Lower lobe of right lung (tissue), 2 donors: Measurements from ENCODE around the gene PRR33. TPM values are rescaled to one million over a fixed set of nuclear protein-coding genes. Genes with fewer than 3 reads are reported as not detected.

ENCODE experiments used
- ATAC-seq, 2 donors: fragments of 200-7000 bp; cut with Tn5 transposase; one replicate each; pipeline ENCODE4 v1.9.1; 2020 to 2022; ENCODE audit warnings: mild to moderate bottlenecking in 2 of 2, moderate library complexity in 2 of 2
- DNase-seq: peaks from one replicate; pipeline ENCODE4 v3.0.0-alpha.2; 2020
- H3K27ac ChIP-seq: fragments of 200-600 bp; one replicate; pipeline ENCODE4 v1.8.0; 2022
- H3K27me3 ChIP-seq: fragments of 200-600 bp; one replicate; pipeline ENCODE4 v1.8.0; 2022; ENCODE audit warnings: low read depth
- H3K36me3 ChIP-seq: fragments of 200-600 bp; one replicate; pipeline ENCODE4 v1.8.0; 2022; ENCODE audit warnings: mild to moderate bottlenecking
- H3K4me1 ChIP-seq: fragments of 200-600 bp; one replicate; pipeline ENCODE4 v1.8.0; 2022
- H3K4me3 ChIP-seq: fragments of 200-600 bp; one replicate; pipeline ENCODE4 v1.8.0; 2022; ENCODE audit warnings: mild to moderate bottlenecking
- H3K9me3 ChIP-seq: fragments of 200-600 bp; one replicate; pipeline ENCODE4 v1.8.0; 2022
- CTCF ChIP-seq: fragments of 200-600 bp; IDR thresholded peaks from one replicate; pipeline ENCODE4 v1.8.0; 2022; ENCODE audit warnings: antibody characterized with exemption, mild to moderate bottlenecking
- intact Hi-C: fragments of 100-400 bp; cut with DNase I; formaldehyde crosslinking; loops from one replicate; pipeline ENCODE4 v1.11.0; 2022
- total RNA-seq: library from RNA; stranded (reverse); fragmentation: NEBNext Ultra II Directional; extraction: Animal tissue kit (Norgen Biotek cat#: 25700); gene quantifications from one replicate; pipeline ENCODE4 v1.2.1, GENCODE V29; 2021
- donor health status: DM: no; HTN: yes; CAD: no; lungs with severe emphysema.

PRR33 gene
- total RNA-seq, 1 donor from 2014 or later: not detected

GRCh38 chr11:1861435-1862411, 30.0 kb downstream of the PRR33 start:
- Histone ChIP-seq H3K9me3 (no peaks in the 10 kb centered on the region), H3K36me3 (no peaks in the 10 kb centered on the region), H3K27ac (no peak overlapping the region), H3K4me1 (peaks cover 30% of the 10 kb centered on the region), H3K4me3 (no peak overlapping the region), H3K27me3 (no peaks in the 10 kb centered on the region)
- ATAC-seq (no peak), DNase-seq (no peak)
- no peak for TF ChIP-seq CTCF
- intact Hi-C loops: no loop called here

GRCh38 chr11:1860108-1860507, 31.6 kb downstream of the PRR33 start:
- ATAC-seq (no peak), DNase-seq (no peak)
- intact Hi-C loops: no loop called here
- Histone ChIP-seq H3K4me3 (no peak overlapping the region), H3K4me1 (peaks cover 22% of the 10 kb centered on the region), H3K27me3 (no peaks in the 10 kb centered on the region), H3K27ac (no peak overlapping the region), H3K36me3 (no peaks in the 10 kb centered on the region), H3K9me3 (no peaks in the 10 kb centered on the region)
- TF ChIP-seq CTCF: no peak

- no peaks in the 10 kb centered on the region for H3K9me3 ChIP-seq
- no peak overlapping the region for H3K27ac ChIP-seq
- H3K27me3 ChIP-seq: no peaks in the 10 kb centered on the region
- DNase-seq (no peak), ATAC-seq (no peak)
- H3K4me1 ChIP-seq: peaks cover 11% of the 10 kb centered on the region
- no peaks in the 10 kb centered on the region for H3K36me3 ChIP-seq
- H3K4me3 ChIP-seq: no peak overlapping the region
- TF ChIP-seq CTCF: no peak
- intact Hi-C loops: no loop called here
These were observed 32.7 kb downstream of the PRR33 start for GRCh38 chr11:1859004-1859403.

- H3K4me3 ChIP-seq: no peak overlapping the region
- H3K9me3 ChIP-seq: no peaks in the 10 kb centered on the region
- ATAC-seq: no peak
- peaks cover 8% of the 10 kb centered on the region for H3K4me1 ChIP-seq
- intact Hi-C loops: no loop called here
- no peak for DNase-seq
- no peak overlapping the region for H3K27ac ChIP-seq
- TF ChIP-seq CTCF: no peak
- H3K36me3 ChIP-seq: no peaks in the 10 kb centered on the region
- H3K27me3 ChIP-seq: no peaks in the 10 kb centered on the region
These were observed 33.1 kb downstream of the PRR33 start for GRCh38 chr11:1858576-1858975.

GRCh38 chr11:1858154-1858553, 33.5 kb downstream of the PRR33 start:
- intact Hi-C loops: no loop called here
- no peak for TF ChIP-seq CTCF
- ATAC-seq (no peak), DNase-seq (peak; percentile 72)
- Histone ChIP-seq H3K4me3 (no peak overlapping the region), H3K27ac (no peak overlapping the region), H3K36me3 (no peaks in the 10 kb centered on the region), H3K4me1 (peaks cover 4% of the 10 kb centered on the region), H3K9me3 (no peaks in the 10 kb centered on the region), H3K27me3 (no peaks in the 10 kb centered on the region)
